Large intestine (tissue), 3 donors: ENCODE results near the gene TERB1. TPM values are rescaled to one million over a fixed set of nuclear protein-coding genes. Genes with fewer than 3 reads are reported as not detected.

Experiments used
- DNase-seq, 2 donors: peaks; one replicate each; pipeline versions ENCODE4 v3.0.0 to v3.0.0-alpha.2; 2013
- H3K27ac ChIP-seq: one replicate; pipeline ENCODE4 v1.5.1; 2013; ENCODE audit warnings: low read length
- H3K27me3 ChIP-seq: 2 replicates; pipeline ENCODE4 v1.6.1; 2013; ENCODE audit warnings: low read length; ENCODE audit not compliant: control insufficient read depth, insufficient read depth
- H3K36me3 ChIP-seq: 2 replicates; pipeline ENCODE4 v1.6.1; 2013; ENCODE audit warnings: low read length; ENCODE audit not compliant: control insufficient read depth, insufficient read depth
- H3K4me1 ChIP-seq: one replicate; pipeline ENCODE4 v1.6.1; 2013; ENCODE audit warnings: low read length; ENCODE audit not compliant: control insufficient read depth, insufficient read depth
- H3K4me3 ChIP-seq: one replicate; pipeline ENCODE4 v1.5.1; 2013; ENCODE audit warnings: low read length
- H3K9me3 ChIP-seq: one replicate; pipeline ENCODE4 v1.6.1; 2013; ENCODE audit warnings: mild to moderate bottlenecking, low read depth, low read length, moderate library complexity; ENCODE audit not compliant: control insufficient read depth
- whole genome bisulfite sequencing: methylation state at CpG from one replicate; pipeline ENCODE4 v1.1.5; 2013; ENCODE audit warnings: low lambda C conversion rate; ENCODE audit not compliant: insufficient coverage; 5-methylcytosine and 5-hydroxymethylcytosine counted together
- polyA plus RNA-seq: library from polyadenylated mRNA; unstranded; fragments of 120-200 nt; gene quantifications from one replicate; pipeline ENCODE4 v1.2.1, GENCODE V29; 2013

The TERB1 gene
- polyA plus RNA-seq, 1 donor, result 0.09 TPM

- WGBS, result no CpG with 5 or more reads among the region's 3 CpGs
- Histone ChIP-seq H3K36me3 (no peaks in the 10 kb centered on the region), H3K4me3 (no peak overlapping the region)
Measured at GRCh38 chr16:66786551-66786950, 14.8 kb downstream of the TERB1 start.

GRCh38 chr16:66776457-66776856 is 24.9 kb downstream of the TERB1 start:
- no peaks in the 10 kb centered on the region for H3K9me3 ChIP-seq
- H3K4me1 ChIP-seq, result no peaks in the 10 kb centered on the region
- H3K36me3 ChIP-seq, result no peaks in the 10 kb centered on the region
- no peaks in the 10 kb centered on the region for H3K27me3 ChIP-seq
- H3K4me3 ChIP-seq, result no peak overlapping the region
- H3K27ac ChIP-seq, result no peak overlapping the region
- DNase-seq, result no peak

More at GRCh38 chr16:66786551-66786950, 14.8 kb downstream of the TERB1 start:
- H3K27me3 ChIP-seq, result peaks cover 2% of the 10 kb centered on the region
- no peaks in the 10 kb centered on the region for H3K4me1 ChIP-seq
- no peak overlapping the region for H3K27ac ChIP-seq
- DNase-seq, result no peak
- no peaks in the 10 kb centered on the region for H3K9me3 ChIP-seq

GRCh38 chr16:66774981-66775380 is 26.4 kb downstream of the TERB1 start:
- no CpG with 5 or more reads among the region's 2 CpGs for WGBS
- H3K27me3 ChIP-seq, result no peaks in the 10 kb centered on the region
- no peak overlapping the region for H3K27ac ChIP-seq
- no peak for DNase-seq
- no peak overlapping the region for H3K4me3 ChIP-seq
- H3K36me3 ChIP-seq, result no peaks in the 10 kb centered on the region
- H3K9me3 ChIP-seq, result no peaks in the 10 kb centered on the region
- no peaks in the 10 kb centered on the region for H3K4me1 ChIP-seq

GRCh38 chr16:66758086-66758485 is 43.3 kb downstream of the TERB1 start:
- Histone ChIP-seq H3K9me3 (no peaks in the 10 kb centered on the region), H3K4me1 (no peaks in the 10 kb centered on the region), H3K27ac (no peak overlapping the region), H3K36me3 (no peaks in the 10 kb centered on the region), H3K4me3 (no peak overlapping the region), H3K27me3 (no peaks in the 10 kb centered on the region)
- no peak for DNase-seq

GRCh38 chr16:66754819-66755218 is 46.6 kb downstream of the TERB1 start:
- peaks cover 11% of the 10 kb centered on the region for H3K4me1 ChIP-seq
- H3K27me3 ChIP-seq, result no peaks in the 10 kb centered on the region
- no CpG with 5 or more reads among the region's 3 CpGs for WGBS
- H3K36me3 ChIP-seq, result peaks cover 4% of the 10 kb centered on the region
- no peak overlapping the region for H3K4me3 ChIP-seq
- DNase-seq, result no peak
- no peak overlapping the region for H3K27ac ChIP-seq
- H3K9me3 ChIP-seq, result no peaks in the 10 kb centered on the region

GRCh38 chr16:66754211-66754610 is 47.2 kb downstream of the TERB1 start:
- H3K4me1 ChIP-seq, result peaks cover 16% of the 10 kb centered on the region
- no peak overlapping the region for H3K4me3 ChIP-seq
- WGBS, result no CpG with 5 or more reads among the region's 2 CpGs
- H3K27ac ChIP-seq, result no peak overlapping the region
- H3K9me3 ChIP-seq, result no peaks in the 10 kb centered on the region
- no peak for DNase-seq
- no peaks in the 10 kb centered on the region for H3K27me3 ChIP-seq
- peaks cover 6% of the 10 kb centered on the region for H3K36me3 ChIP-seq

GRCh38 chr16:66752958-66753357 is 48.4 kb downstream of the TERB1 start:
- Histone ChIP-seq H3K27ac (no peak overlapping the region), H3K4me3 (no peak overlapping the region), H3K4me1 (peaks cover 20% of the 10 kb centered on the region), H3K9me3 (no peaks in the 10 kb centered on the region), H3K36me3 (peaks cover 17% of the 10 kb centered on the region), H3K27me3 (no peaks in the 10 kb centered on the region)
- no CpG with 5 or more reads among the region's 2 CpGs for WGBS
- DNase-seq, result no peak

GRCh38 chr16:66752379-66752778 is 49.0 kb downstream of the TERB1 start:
- H3K9me3 ChIP-seq, result no peaks in the 10 kb centered on the region

GRCh38 chr16:66751992-66752322 is 49.4 kb downstream of the TERB1 start:
- no peak overlapping the region for H3K27ac ChIP-seq
- H3K4me3 ChIP-seq, result no peak overlapping the region
- H3K36me3 ChIP-seq, result peaks cover 25% of the 10 kb centered on the region
- WGBS, result 67% methylated on average over 1 of the region's 3 CpGs
- H3K4me1 ChIP-seq, result peaks cover 20% of the 10 kb centered on the region
- no peak for DNase-seq
- H3K27me3 ChIP-seq, result no peaks in the 10 kb centered on the region
- no peaks in the 10 kb centered on the region for H3K9me3 ChIP-seq

More at GRCh38 chr16:66752379-66752778, 49.0 kb downstream of the TERB1 start:
- Histone ChIP-seq H3K27me3 (no peaks in the 10 kb centered on the region), H3K4me3 (no peak overlapping the region), H3K27ac (no peak overlapping the region), H3K36me3 (peaks cover 21% of the 10 kb centered on the region), H3K4me1 (peaks cover 20% of the 10 kb centered on the region)
- DNase-seq, result no peak
- WGBS, result 93% methylated on average over 6 of the region's 6 CpGs

GRCh38 chr16:66751303-66751991 is 49.9 kb downstream of the TERB1 start, which contains the start of gene DYNC1LI2:
Gene DYNC1LI2, minus strand, starts transcription at chr16:66751609. Its CDS starts 18 bp downstream, at chr16:66751591.
- peak; percentile 57 to 87 for DNase-seq
- H3K36me3 ChIP-seq, result peaks cover 29% of the 10 kb centered on the region
- H3K9me3 ChIP-seq, result no peaks in the 10 kb centered on the region
- peak within 1 kb of the TSS; percentile 83 for H3K4me3 ChIP-seq
- peak within 1 kb of the TSS; percentile 2 for H3K27ac ChIP-seq
- peaks cover 20% of the 10 kb centered on the region for H3K4me1 ChIP-seq
- no peaks in the 10 kb centered on the region for H3K27me3 ChIP-seq
- WGBS, result no CpG with 5 or more reads among the region's 90 CpGs

GRCh38 chr16:66751053-66751302 is 50.4 kb downstream of the TERB1 start:
- WGBS, result no CpG with 5 or more reads among the region's 22 CpGs
- H3K9me3 ChIP-seq, result no peaks in the 10 kb centered on the region
- H3K4me3 ChIP-seq, result peak overlapping the region; percentile 83
- no peaks in the 10 kb centered on the region for H3K27me3 ChIP-seq
- H3K36me3 ChIP-seq, result peaks cover 34% of the 10 kb centered on the region
- no peak for DNase-seq
- peak overlapping the region; percentile 2 for H3K27ac ChIP-seq
- H3K4me1 ChIP-seq, result peaks cover 20% of the 10 kb centered on the region
